GM12874 (cell line): ENCODE results near the gene EPHB6.

ENCODE experiments used
- CTCF ChIP-seq: IDR thresholded peaks from 2 replicates; pipeline ENCODE4 v1.5.1; 2011; ENCODE audit warnings: low read depth, mild to moderate bottlenecking, control low read depth, low read length, moderate library complexity; ENCODE audit not compliant: insufficient read depth

Gene EPHB6

GRCh38 chr7:142867398-142868187 lies 12.7 kb downstream of the EPHB6 start:
- no peak for TF ChIP-seq CTCF

- TF ChIP-seq CTCF, result no peak
Measured at GRCh38 chr7:142868188-142868985, 13.5 kb downstream of the EPHB6 start.

GRCh38 chr7:142868986-142869415 lies 14.1 kb downstream of the EPHB6 start:
- TF ChIP-seq CTCF, result no peak

GRCh38 chr7:142869434-142869833 lies 14.6 kb downstream of the EPHB6 start:
- TF ChIP-seq CTCF, result no peak

GRCh38 chr7:142870147-142870559 lies 15.3 kb downstream of the EPHB6 start:
- TF ChIP-seq CTCF, result no peak

GRCh38 chr7:142870566-142871259 lies 15.8 kb downstream of the EPHB6 start:
- no peak for TF ChIP-seq CTCF
